Aorta (tissue), 5 donors: ENCODE measurements around the gene NRCAM. TPM values are rescaled to one million over a fixed set of nuclear protein-coding genes. Genes with fewer than 3 reads are reported as not detected.

Experiments
- ATAC-seq: fragments of 200-7000 bp; cut with Tn5 transposase; one replicate; pipeline ENCODE4 v1.9.1; 2022; ENCODE audit warnings: moderate library complexity; ENCODE audit not compliant: low FRiP score
- DNase-seq, 2 donors: peaks; one replicate each; pipeline ENCODE4 v3.0.0-alpha.2; 2020
- H3K27ac ChIP-seq, 2 donors: one replicate each; pipeline ENCODE4 v1.5.1; 2013; ENCODE audit warnings: low read length in 2 of 2, mild to moderate bottlenecking in 2 of 2, moderate library complexity in 2 of 2, control low read depth in 1 of 2, inconsistent platforms in 1 of 2, low read depth in 1 of 2
- H3K27me3 ChIP-seq, 2 donors: one replicate each; pipeline ENCODE4 v1.6.1; 2013; ENCODE audit warnings: control low read depth in 1 of 2, low read length in 1 of 2, mild to moderate bottlenecking in 1 of 2, moderate library complexity in 1 of 2; ENCODE audit not compliant: insufficient read depth in 2 of 2, control insufficient read depth in 1 of 2
- H3K36me3 ChIP-seq, 2 donors: one replicate each; pipeline ENCODE4 v1.6.1; 2013; ENCODE audit warnings: control low read depth in 1 of 2, low read length in 1 of 2, mild to moderate bottlenecking in 1 of 2; ENCODE audit not compliant: insufficient read depth in 2 of 2, control insufficient read depth in 1 of 2
- H3K4me1 ChIP-seq, 2 donors: one replicate each; pipeline ENCODE4 v1.6.1; 2013; ENCODE audit warnings: low read length in 2 of 2, control low read depth in 1 of 2, mild to moderate bottlenecking in 1 of 2, moderate library complexity in 1 of 2; ENCODE audit not compliant: insufficient read depth in 2 of 2, control insufficient read depth in 1 of 2
- H3K4me3 ChIP-seq, 2 donors: one replicate each; pipeline ENCODE4 v1.5.1; 2013; ENCODE audit warnings: low read length in 2 of 2, control low read depth in 1 of 2, mild to moderate bottlenecking in 1 of 2
- H3K9me3 ChIP-seq: one replicate; pipeline ENCODE4 v1.6.1; 2013; ENCODE audit warnings: mild to moderate bottlenecking, low read length; ENCODE audit not compliant: control insufficient read depth
- WGBS, 2 donors: extraction: QIAGEN DNeasy Blood & Tissue Kit; methylation state at CpG; one replicate each; pipeline ENCODE4 v1.1.7; 2013; 5-methylcytosine and 5-hydroxymethylcytosine counted together
- intact Hi-C, 2 donors: fragments of 100-400 bp; cut with DNase I; formaldehyde crosslinking; loops; one replicate each; pipeline versions ENCODE4 v1.14.2 to v1.15.0; 2022
- polyA plus RNA-seq, 2 donors: library from polyadenylated mRNA; stranded (reverse); fragments of 200-250 nt; gene quantifications; one replicate each; pipeline ENCODE4 v1.2.3, GENCODE V29; 2013
- total RNA-seq, 2 donors: library from RNA; stranded (reverse); fragmentation: NEBNext Ultra II Directional; extraction: Animal tissue kit (Norgen Biotek cat#: 25700); gene quantifications; one replicate each; pipeline ENCODE4 v1.2.1, GENCODE V29; 2021
- donor health status: healthy with polysubstance abuse.
- donor health status: Bipolar disorder and iron deficiency.
- donor health status: DM: no; HTN: no; CAD: no.
- donor health status: DM: no; HTN: no; CAD: no.
- donor health status: DM: yes; HTN: yes; CAD: no.

NRCAM gene
- total and polyA plus RNA-seq, 4 donors = under 0.01 to 1.8 (median 0.76) TPM

- H3K4me1 ChIP-seq = peaks cover 0 to 2% of the 10 kb centered on the region in 2 donors
- no peak overlapping the region for H3K4me3 ChIP-seq
- H3K27ac ChIP-seq = no peak overlapping the region
- WGBS, 2 donors = 91 to 95% methylated on average over 20 of the region's 20 CpGs
- DNase-seq (no peak), ATAC-seq (no peak)
- no peaks in the 10 kb centered on the region for H3K9me3 ChIP-seq
- no peaks in the 10 kb centered on the region for H3K36me3 ChIP-seq
- H3K27me3 ChIP-seq = no peaks in the 10 kb centered on the region
- intact Hi-C loops = no loop called here
These were observed 353.4 kb downstream of the NRCAM start for GRCh38 chr7:108102671-108103312.

DNA sequence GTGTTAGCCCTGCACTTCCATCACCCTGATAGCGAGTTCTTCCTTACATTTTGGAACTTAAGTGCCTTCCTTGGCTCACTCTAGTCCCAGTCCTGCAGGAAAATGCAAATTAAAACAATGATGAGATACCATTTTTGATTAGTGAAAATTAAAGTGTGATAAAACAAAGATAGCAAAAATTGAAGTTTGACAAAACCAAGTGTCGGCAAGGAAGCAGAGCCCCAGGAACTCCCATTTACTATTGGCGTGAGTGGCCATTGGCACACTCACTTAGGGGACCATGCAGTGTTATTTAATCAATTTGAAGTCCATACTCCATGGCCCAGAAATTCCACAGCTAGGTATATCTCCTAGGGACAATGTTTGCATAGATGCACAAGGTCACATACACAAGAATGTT lies 354.5 kb downstream of the NRCAM start:
- ATAC-seq = no peak
- Histone ChIP-seq H3K36me3 (no peaks in the 10 kb centered on the region), H3K27ac (no peak overlapping the region), H3K27me3 (no peaks in the 10 kb centered on the region), H3K4me1 (no peaks in the 10 kb centered on the region), H3K4me3 (no peak overlapping the region), H3K9me3 (no peaks in the 10 kb centered on the region)
- no peak for DNase-seq
- 96 to 98% methylated on average over 3 of the region's 3 CpGs for WGBS, 2 donors
- intact Hi-C loops = no loop called here

DNA sequence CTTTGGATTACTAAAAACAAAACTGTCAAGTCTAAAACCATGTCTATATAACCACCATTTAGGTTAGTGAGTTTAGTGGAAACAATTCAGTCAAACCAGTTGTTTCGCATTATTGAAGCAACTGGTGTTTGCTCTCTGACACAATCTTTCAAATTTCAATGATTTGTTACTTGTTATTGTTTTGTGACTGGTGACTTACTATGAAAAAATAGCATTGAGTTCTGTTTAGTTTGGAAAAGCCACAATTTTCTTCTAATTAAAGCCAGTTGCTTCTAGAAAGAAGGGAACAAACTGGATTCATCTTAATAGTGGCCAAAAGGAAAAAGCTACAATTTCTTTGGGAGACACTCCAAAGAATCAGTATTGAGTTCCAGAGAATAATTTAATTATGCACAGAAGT lies 356.5 kb downstream of the NRCAM start:
- ATAC-seq = no peak
- Histone ChIP-seq H3K9me3 (no peaks in the 10 kb centered on the region), H3K36me3 (no peaks in the 10 kb centered on the region), H3K27me3 (no peaks in the 10 kb centered on the region), H3K4me3 (no peak overlapping the region), H3K27ac (no peak overlapping the region), H3K4me1 (peaks cover 0 to 3% of the 10 kb centered on the region in 2 donors)
- 80 to 90% methylated on average over 1 of the region's 1 CpG for WGBS, 2 donors
- intact Hi-C loops = no loop called here
- DNase-seq = no peak

GRCh38 chr7:108097703-108098102 lies 358.5 kb downstream of the NRCAM start:
- ATAC-seq = no peak
- no peaks in the 10 kb centered on the region for H3K27me3 ChIP-seq
- peaks cover 0 to 3% of the 10 kb centered on the region in 2 donors for H3K4me1 ChIP-seq
- no peak overlapping the region for H3K4me3 ChIP-seq
- no peaks in the 10 kb centered on the region for H3K9me3 ChIP-seq
- no peak overlapping the region for H3K27ac ChIP-seq
- intact Hi-C loops = no loop called here
- H3K36me3 ChIP-seq = no peaks in the 10 kb centered on the region
- 81% methylated on average over 7 of the region's 7 CpGs for WGBS, 2 donors
- no peak for DNase-seq

Other genes with a start within 250 kb of the NRCAM start
- gene PNPLA8, start 69.7 kb upstream of the NRCAM start, total RNA-seq = 10 to 100 TPM; 31.2 to 32.8 TPM
- 10 to 100 TPM; 14.4 to 15.1 TPM for gene PNPLA8, start 69.7 kb upstream of the NRCAM start, polyA plus RNA-seq
- gene THAP5, start 113.3 kb upstream of the NRCAM start, total RNA-seq = 10 to 100 TPM; 23.6 to 27.4 TPM
- gene THAP5, start 113.3 kb upstream of the NRCAM start, polyA plus RNA-seq = 10 to 100 TPM; 13.0 to 16.7 TPM
- 10 to 100 TPM; 24.3 to 28.4 TPM for gene DNAJB9, start 113.4 kb upstream of the NRCAM start, total RNA-seq
- gene DNAJB9, start 113.4 kb upstream of the NRCAM start, polyA plus RNA-seq = 10 to 100 TPM; 19.4 to 21.0 TPM